ENCODE data around the gene MEIS1. TPM values are rescaled to one million over a fixed set of nuclear protein-coding genes. Genes with fewer than 3 reads are reported as not detected.

Gene MEIS1
- total and polyA plus RNA-seq, 4 experiments from 2014 or later = not detected

GRCh38 chr2:66442516-66443185 is 7.7 kb downstream of the MEIS1 start:
- H3K4me1 ChIP-seq (ENCODE audit: insufficient read depth, low read length) = no peaks in the 10 kb centered on the region
- H3K9me3 ChIP-seq (ENCODE audit: control insufficient read depth in 1 of 2, low read length in 2 of 2) = no peaks in the 10 kb centered on the region
- Mint-ChIP-seq H3K36me3 (peaks cover 0 to 3% of the 10 kb centered on the region in 2 donors), H3K27ac (no peak overlapping the region), H3K27me3 (peaks cover 31 to 32% of the 10 kb centered on the region in 2 donors), H3K9me3 (peaks cover 0 to 18% (median 7%) of the 10 kb centered on the region in 8 donors), H3K4me3 (no peak overlapping the region), H3K4me1 (peaks cover 0 to under 1% (median under 1%) of the 10 kb centered on the region in 4 donors)
- H3K36me3 ChIP-seq (ENCODE audit: insufficient read depth, low read length) = no peaks in the 10 kb centered on the region
- no peak for DNase-seq
- no peak overlapping the region for H3K27ac ChIP-seq (ENCODE audit: low read depth, low read length)
- H3K4me3 ChIP-seq (ENCODE audit: low read length in 2 of 2) = no peak overlapping the region
- POLR2A ChIA-PET (ENCODE audit: partially characterized antibody) = no interaction called here
- peaks cover 6% of the 10 kb centered on the region for H3K27me3 ChIP-seq (ENCODE audit: insufficient read depth, low read length)
- CTCF ChIA-PET (ENCODE audit: partially characterized antibody) = no interaction called here
- intact Hi-C loops (cut with micrococcal nuclease) = no loop called here

GRCh38 chr2:66443186-66443978 is 8.5 kb downstream of the MEIS1 start:
- no peak overlapping the region for H3K4me3 ChIP-seq (ENCODE audit: low read length in 2 of 2)
- intact Hi-C loops (cut with micrococcal nuclease) = no loop called here
- peaks cover 0 to 3% of the 10 kb centered on the region in 2 donors for H3K36me3 Mint-ChIP-seq
- peaks cover 6% of the 10 kb centered on the region for H3K27me3 ChIP-seq (ENCODE audit: insufficient read depth, low read length)
- no peak for DNase-seq
- CTCF ChIA-PET (ENCODE audit: partially characterized antibody) = no interaction called here
- H3K9me3 ChIP-seq (ENCODE audit: control insufficient read depth in 1 of 2, low read length in 2 of 2) = no peaks in the 10 kb centered on the region
- H3K27me3 Mint-ChIP-seq = peaks cover 27 to 30% of the 10 kb centered on the region in 2 donors
- POLR2A ChIA-PET (ENCODE audit: partially characterized antibody) = no interaction called here
- H3K4me3 Mint-ChIP-seq = peak overlapping the region in 1 of 8 donors; percentile 49
- no peak overlapping the region for H3K27ac ChIP-seq (ENCODE audit: low read depth, low read length)
- H3K4me1 Mint-ChIP-seq = no peaks in the 10 kb centered on the region
- no peak overlapping the region for H3K27ac Mint-ChIP-seq
- H3K4me1 ChIP-seq (ENCODE audit: insufficient read depth, low read length) = no peaks in the 10 kb centered on the region
- H3K36me3 ChIP-seq (ENCODE audit: insufficient read depth, low read length) = no peaks in the 10 kb centered on the region
- H3K9me3 Mint-ChIP-seq = peaks cover 0 to 20% (median 7%) of the 10 kb centered on the region in 8 donors

- Histone ChIP-seq H3K27me3 (ENCODE audit: insufficient read depth, low read length) (peaks cover 6% of the 10 kb centered on the region), H3K27ac (ENCODE audit: low read depth, low read length) (no peak overlapping the region), H3K9me3 (ENCODE audit: control insufficient read depth in 1 of 2, low read length in 2 of 2) (no peaks in the 10 kb centered on the region), H3K4me3 (ENCODE audit: low read length in 2 of 2) (no peak overlapping the region), H3K4me1 (ENCODE audit: insufficient read depth, low read length) (no peaks in the 10 kb centered on the region), H3K36me3 (ENCODE audit: insufficient read depth, low read length) (no peaks in the 10 kb centered on the region)
- Mint-ChIP-seq H3K9me3 (peaks cover 0 to 20% (median 7%) of the 10 kb centered on the region in 8 donors), H3K4me1 (no peaks in the 10 kb centered on the region), H3K27me3 (peaks cover 24 to 28% of the 10 kb centered on the region in 2 donors), H3K36me3 (peaks cover 0 to 3% of the 10 kb centered on the region in 2 donors), H3K4me3 (peak overlapping the region in 1 of 8 donors; percentile 49), H3K27ac (no peak overlapping the region)
- POLR2A ChIA-PET (ENCODE audit: partially characterized antibody) = no interaction called here
- intact Hi-C loops (cut with micrococcal nuclease) = no loop called here
- CTCF ChIA-PET (ENCODE audit: partially characterized antibody) = no interaction called here
- DNase-seq = no peak
Observed at GRCh38 chr2:66443979-66444861, 9.3 kb downstream of the MEIS1 start.

GRCh38 chr2:66445076-66445924 is 10.4 kb downstream of the MEIS1 start:
- Mint-ChIP-seq H3K4me1 (no peaks in the 10 kb centered on the region), H3K27me3 (peaks cover 16 to 24% of the 10 kb centered on the region in 2 donors), H3K36me3 (peaks cover 0 to 3% of the 10 kb centered on the region in 2 donors), H3K27ac (no peak overlapping the region), H3K4me3 (no peak overlapping the region), H3K9me3 (peaks cover 0 to 17% (median 2%) of the 10 kb centered on the region in 8 donors)
- intact Hi-C loops (cut with micrococcal nuclease) = no loop called here
- H3K36me3 ChIP-seq (ENCODE audit: insufficient read depth, low read length) = no peaks in the 10 kb centered on the region
- POLR2A ChIA-PET (ENCODE audit: partially characterized antibody) = no interaction called here
- CTCF ChIA-PET (ENCODE audit: partially characterized antibody) = no interaction called here
- peaks cover 6% of the 10 kb centered on the region for H3K27me3 ChIP-seq (ENCODE audit: insufficient read depth, low read length)
- no peaks in the 10 kb centered on the region for H3K9me3 ChIP-seq (ENCODE audit: control insufficient read depth in 1 of 2, low read length in 2 of 2)
- DNase-seq = no peak
- H3K4me3 ChIP-seq (ENCODE audit: low read length in 2 of 2) = no peak overlapping the region
- no peaks in the 10 kb centered on the region for H3K4me1 ChIP-seq (ENCODE audit: insufficient read depth, low read length)
- no peak overlapping the region for H3K27ac ChIP-seq (ENCODE audit: low read depth, low read length)

GRCh38 chr2:66445925-66446871 is 11.3 kb downstream of the MEIS1 start:
- H3K27me3 ChIP-seq (ENCODE audit: insufficient read depth, low read length) = peaks cover 6% of the 10 kb centered on the region
- peaks cover 14 to 22% of the 10 kb centered on the region in 2 donors for H3K27me3 Mint-ChIP-seq
- H3K9me3 ChIP-seq (ENCODE audit: control insufficient read depth in 1 of 2, low read length in 2 of 2) = no peaks in the 10 kb centered on the region

GRCh38 chr2:66446941-66447340 is 12.0 kb downstream of the MEIS1 start:
- Histone ChIP-seq H3K27me3 (ENCODE audit: insufficient read depth, low read length) (peaks cover 3% of the 10 kb centered on the region), H3K4me1 (ENCODE audit: insufficient read depth, low read length) (no peaks in the 10 kb centered on the region), H3K9me3 (ENCODE audit: control insufficient read depth in 1 of 2, low read length in 2 of 2) (no peaks in the 10 kb centered on the region), H3K27ac (ENCODE audit: low read depth, low read length) (no peak overlapping the region), H3K4me3 (ENCODE audit: low read length in 2 of 2) (no peak overlapping the region), H3K36me3 (ENCODE audit: insufficient read depth, low read length) (no peaks in the 10 kb centered on the region)
- H3K36me3 Mint-ChIP-seq = peaks cover 0 to 3% of the 10 kb centered on the region in 2 donors
- POLR2A ChIA-PET (ENCODE audit: partially characterized antibody) = no interaction called here
- DNase-seq = no peak
- CTCF ChIA-PET (ENCODE audit: partially characterized antibody) = no interaction called here
- peaks cover 8 to 16% of the 10 kb centered on the region in 2 donors for H3K27me3 Mint-ChIP-seq
- no peak overlapping the region for H3K4me3 Mint-ChIP-seq
- intact Hi-C loops (cut with micrococcal nuclease) = no loop called here
- H3K27ac Mint-ChIP-seq = no peak overlapping the region
- H3K4me1 Mint-ChIP-seq = no peaks in the 10 kb centered on the region
- H3K9me3 Mint-ChIP-seq = peaks cover 0 to 10% (median 0%) of the 10 kb centered on the region in 8 donors

More at GRCh38 chr2:66445925-66446871, 11.3 kb downstream of the MEIS1 start:
- Histone ChIP-seq H3K4me1 (ENCODE audit: insufficient read depth, low read length) (no peaks in the 10 kb centered on the region), H3K36me3 (ENCODE audit: insufficient read depth, low read length) (no peaks in the 10 kb centered on the region), H3K27ac (ENCODE audit: low read depth, low read length) (no peak overlapping the region), H3K4me3 (ENCODE audit: low read length in 2 of 2) (no peak overlapping the region)
- DNase-seq = no peak
- intact Hi-C loops (cut with micrococcal nuclease) = no loop called here
- CTCF ChIA-PET (ENCODE audit: partially characterized antibody) = no interaction called here
- no peak overlapping the region for H3K27ac Mint-ChIP-seq
- H3K4me1 Mint-ChIP-seq = no peaks in the 10 kb centered on the region
- H3K9me3 Mint-ChIP-seq = peaks cover 0 to 15% (median under 1%) of the 10 kb centered on the region in 8 donors
- peaks cover 0 to 3% of the 10 kb centered on the region in 2 donors for H3K36me3 Mint-ChIP-seq
- POLR2A ChIA-PET (ENCODE audit: partially characterized antibody) = no interaction called here
- no peak overlapping the region for H3K4me3 Mint-ChIP-seq
